ENCODE data around the gene XPR1. TPM values are rescaled to one million over a fixed set of nuclear protein-coding genes. Genes with fewer than 3 reads are reported as not detected.

XPR1 gene
- 36.5 TPM for polyA plus RNA-seq (2012; ENCODE audit: insufficient read depth, insufficient read length, low read depth)

DNA sequence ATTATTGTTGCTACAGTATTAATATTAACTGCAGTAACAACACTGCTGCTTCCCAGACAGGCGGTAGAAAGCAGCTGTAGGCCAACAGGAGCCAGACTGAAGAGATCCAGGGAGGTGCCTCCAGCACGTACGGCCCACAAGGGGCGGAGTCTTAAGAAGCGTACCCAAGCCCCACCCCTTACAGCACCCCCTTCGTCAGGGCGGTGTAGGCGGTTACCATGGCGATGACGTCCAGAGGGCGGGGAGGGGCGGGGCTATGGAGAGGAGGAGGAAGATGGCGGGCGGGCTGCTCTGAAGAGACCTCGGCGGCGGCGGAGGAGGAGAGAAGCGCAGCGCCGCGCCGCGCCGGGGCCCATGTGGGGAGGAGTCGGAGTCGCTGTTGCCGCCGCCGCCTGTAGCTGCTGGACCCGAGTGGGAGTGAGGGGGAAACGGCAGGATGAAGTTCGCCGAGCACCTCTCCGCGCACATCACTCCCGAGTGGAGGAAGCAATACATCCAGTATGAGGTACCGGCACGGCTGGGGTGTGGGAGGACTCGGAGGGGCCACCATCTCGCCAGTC lies at the start of gene XPR1:
Gene XPR1, plus strand, starts transcription at position 257 of the 560 bp plus-strand sequence. Its CDS starts 180 bp downstream, at position 437.
- Histone ChIP-seq H3K27me3 (no peaks in the 10 kb centered on the region), H3K4me1 (peaks cover 15% of the 10 kb centered on the region), H3K4me3 (ENCODE audit: low read depth, low read length) (peak within 1 kb of the TSS; percentile 97), H3K9me3 (no peaks in the 10 kb centered on the region), H3K36me3 (peaks cover 3% of the 10 kb centered on the region)
- DNase-seq = peak; percentile 99
- TF ChIP-seq, protein P1, sequence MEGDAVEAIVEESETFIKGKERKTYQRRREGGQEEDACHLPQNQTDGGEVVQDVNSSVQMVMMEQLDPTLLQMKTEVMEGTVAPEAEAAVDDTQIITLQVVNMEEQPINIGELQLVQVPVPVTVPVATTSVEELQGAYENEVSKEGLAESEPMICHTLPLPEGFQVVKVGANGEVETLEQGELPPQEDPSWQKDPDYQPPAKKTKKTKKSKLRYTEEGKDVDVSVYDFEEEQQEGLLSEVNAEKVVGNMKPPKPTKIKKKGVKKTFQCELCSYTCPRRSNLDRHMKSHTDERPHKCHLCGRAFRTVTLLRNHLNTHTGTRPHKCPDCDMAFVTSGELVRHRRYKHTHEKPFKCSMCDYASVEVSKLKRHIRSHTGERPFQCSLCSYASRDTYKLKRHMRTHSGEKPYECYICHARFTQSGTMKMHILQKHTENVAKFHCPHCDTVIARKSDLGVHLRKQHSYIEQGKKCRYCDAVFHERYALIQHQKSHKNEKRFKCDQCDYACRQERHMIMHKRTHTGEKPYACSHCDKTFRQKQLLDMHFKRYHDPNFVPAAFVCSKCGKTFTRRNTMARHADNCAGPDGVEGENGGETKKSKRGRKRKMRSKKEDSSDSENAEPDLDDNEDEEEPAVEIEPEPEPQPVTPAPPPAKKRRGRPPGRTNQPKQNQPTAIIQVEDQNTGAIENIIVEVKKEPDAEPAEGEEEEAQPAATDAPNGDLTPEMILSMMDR (IDR thresholded peaks at IDR 0.05; ENCODE audit: low read depth, low read length) = no peak

GRCh38 chr1:180584869-180585268 lies 47.0 kb upstream of the XPR1 start:
- Histone ChIP-seq H3K27me3 (no peaks in the 10 kb centered on the region), H3K36me3 (no peaks in the 10 kb centered on the region), H3K4me3 (ENCODE audit: low read depth, low read length) (no peak overlapping the region), H3K4me1 (peaks cover 8% of the 10 kb centered on the region), H3K9me3 (no peaks in the 10 kb centered on the region)
- no peak for DNase-seq
- TF ChIP-seq, protein P1 (IDR thresholded peaks at IDR 0.05; ENCODE audit: low read depth, low read length) = no peak

GRCh38 chr1:180585994-180586359 lies 45.8 kb upstream of the XPR1 start:
- H3K36me3 ChIP-seq = no peaks in the 10 kb centered on the region
- H3K4me1 ChIP-seq = no peaks in the 10 kb centered on the region; the same call in 1 of the 2 replicates
- no peaks in the 10 kb centered on the region for H3K9me3 ChIP-seq
- TF ChIP-seq, protein P1 (IDR thresholded peaks at IDR 0.05; ENCODE audit: low read depth, low read length) = no peak
- no peak for DNase-seq
- H3K27me3 ChIP-seq = no peaks in the 10 kb centered on the region
- no peak overlapping the region for H3K4me3 ChIP-seq (ENCODE audit: low read depth, low read length)

- peak; percentile 71 for DNase-seq
Observed at GRCh38 chr1:180586671-180587155, 45.1 kb upstream of the XPR1 start.

GRCh38 chr1:180588121-180588520 lies 43.7 kb upstream of the XPR1 start:
- TF ChIP-seq, protein P1 (IDR thresholded peaks at IDR 0.05; ENCODE audit: low read depth, low read length) = no peak

More at GRCh38 chr1:180586671-180587155, 45.1 kb upstream of the XPR1 start:
- TF ChIP-seq, protein P1 (IDR thresholded peaks at IDR 0.05; ENCODE audit: low read depth, low read length) = no peak
- H3K9me3 ChIP-seq = no peaks in the 10 kb centered on the region
- no peaks in the 10 kb centered on the region for H3K27me3 ChIP-seq
- no peaks in the 10 kb centered on the region; the same call in 1 of the 2 replicates for H3K4me1 ChIP-seq
- no peaks in the 10 kb centered on the region for H3K36me3 ChIP-seq
- no peak overlapping the region for H3K4me3 ChIP-seq (ENCODE audit: low read depth, low read length)

DNA sequence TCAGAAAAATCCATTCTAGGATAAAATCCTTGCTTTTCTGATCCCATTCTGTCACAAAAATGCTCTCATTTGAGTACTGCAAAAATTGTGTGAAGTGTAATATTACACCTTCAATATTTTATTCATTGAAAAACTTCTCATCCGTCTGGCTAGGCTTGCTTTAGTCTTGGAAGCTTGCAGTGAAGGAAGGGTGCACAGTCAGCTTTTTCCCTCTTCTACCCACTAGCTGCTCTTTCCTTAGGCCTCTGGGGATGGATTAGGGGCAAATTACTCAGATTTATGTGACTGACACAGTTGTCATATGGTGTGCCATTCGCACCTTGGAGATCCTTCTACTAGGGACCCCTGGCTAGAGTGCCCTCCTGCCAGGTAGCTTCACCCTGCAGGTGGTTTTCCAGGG lies 40.9 kb upstream of the XPR1 start:
- Histone ChIP-seq H3K9me3 (no peaks in the 10 kb centered on the region), H3K27me3 (no peaks in the 10 kb centered on the region), H3K4me3 (ENCODE audit: low read depth, low read length) (no peak overlapping the region), H3K4me1 (peaks cover 15% of the 10 kb centered on the region), H3K36me3 (no peaks in the 10 kb centered on the region)
- DNase-seq = no peak
- TF ChIP-seq, protein P1 (IDR thresholded peaks at IDR 0.05; ENCODE audit: low read depth, low read length) = no peak

More at GRCh38 chr1:180588121-180588520, 43.7 kb upstream of the XPR1 start:
- no peaks in the 10 kb centered on the region for H3K9me3 ChIP-seq
- H3K27me3 ChIP-seq = no peaks in the 10 kb centered on the region
- H3K4me1 ChIP-seq = no peaks in the 10 kb centered on the region; the same call in 1 of the 2 replicates
- H3K36me3 ChIP-seq = no peaks in the 10 kb centered on the region
- no peak for DNase-seq
- no peak overlapping the region for H3K4me3 ChIP-seq (ENCODE audit: low read depth, low read length)

Data from BE2C (cell line).